Thyroid gland (tissue), 4 donors: ENCODE results near the gene TMEM154. TPM values are rescaled to one million over a fixed set of nuclear protein-coding genes. Genes with fewer than 3 reads are reported as not detected.

Experiments used
- DNase-seq, 2 donors: peaks; one replicate each; pipeline ENCODE4 v3.0.0-alpha.2; 2019
- H3K27ac ChIP-seq, 3 donors: fragments of 200-600 bp; sonication (generic); 1 replicate in 2 of 3; 2 replicates in 1 of 3; pipeline ENCODE4 v1.5.1; 2016 to 2019; ENCODE audit warnings: mild to moderate bottlenecking in 1 of 3, moderate library complexity in 1 of 3
- H3K27me3 ChIP-seq: fragments of 200-600 bp; sonication (generic); one replicate; pipeline ENCODE4 v1.5.1; 2019
- H3K36me3 ChIP-seq, 2 donors: fragments of 200-600 bp; sonication (generic); one replicate each; pipeline ENCODE4 v1.5.1; 2016 to 2019
- H3K4me1 ChIP-seq, 2 donors: fragments of 200-600 bp; sonication (generic); one replicate each; pipeline ENCODE4 v1.5.1; 2017 to 2019
- H3K4me3 ChIP-seq, 3 donors: fragments of 200-600 bp; sonication (generic); replicated peaks in 1 of 3; 1 replicate in 2 of 3; 2 replicates in 1 of 3; pipeline ENCODE4 v1.5.1; 2016; ENCODE audit warnings: mild to moderate bottlenecking in 1 of 3
- H3K9me3 ChIP-seq: fragments of 200-600 bp; sonication (generic); one replicate; pipeline ENCODE4 v1.5.1; 2017
- CTCF ChIP-seq, 6 experiments: fragments of 200-600 bp in 3 of 6; fragments of 450-650 bp in 3 of 6; sonication (generic) in 3 of 6; IDR thresholded peaks; one replicate each; pipeline ENCODE4 v1.5.1; 2016 to 2019; ENCODE audit warnings: antibody characterized with exemption in 6 of 6, mild to moderate bottlenecking in 2 of 6, inconsistent platforms in 1 of 6, moderate library complexity in 1 of 6
- POLR2A ChIP-seq, 2 donors: fragments of 450-650 bp; IDR thresholded peaks; one replicate each; pipeline ENCODE4 v1.6.1; 2017; ENCODE audit warnings: antibody characterized with exemption in 2 of 2, mild to moderate bottlenecking in 2 of 2, moderate library complexity in 1 of 2
- WGBS, 2 donors: methylation state at CpG; one replicate each; pipeline ENCODE4 v1.1.5; 2017; 5-methylcytosine and 5-hydroxymethylcytosine counted together
- intact Hi-C: fragments of 100-400 bp; cut with DNase I; formaldehyde crosslinking; loops from one replicate; pipeline ENCODE4 v1.15.1; 2023
- total RNA-seq, 4 donors: library from RNA; depleted of rRNA; stranded (reverse); fragments of >200 nt; gene quantifications; one replicate each; pipeline ENCODE4 v1.2.3, GENCODE V29; 2016

The TMEM154 gene
- total RNA-seq, 4 donors from 2014 or later: 0.22 to 1.6 (median 0.42) TPM

- Histone ChIP-seq H3K4me1 (no peaks in the 10 kb centered on the region), H3K27me3 (peaks cover 3% of the 10 kb centered on the region), H3K27ac (no peak overlapping the region), H3K4me3 (no peak overlapping the region), H3K36me3 (no peaks in the 10 kb centered on the region), H3K9me3 (no peaks in the 10 kb centered on the region)
- 76 to 78% methylated on average over 9 of the region's 9 CpGs for WGBS, 2 donors
- intact Hi-C loops: no loop called here
- no peak for TF ChIP-seq POLR2A (IDR thresholded peaks at IDR 0.05)
- no peak for TF ChIP-seq CTCF (IDR thresholded peaks at IDR 0.05)
- DNase-seq: peak in 1 of 2 donors; percentile 2
These were observed 2.5 kb upstream of the TMEM154 start for GRCh38 chr4:152682143-152682941.

DNA sequence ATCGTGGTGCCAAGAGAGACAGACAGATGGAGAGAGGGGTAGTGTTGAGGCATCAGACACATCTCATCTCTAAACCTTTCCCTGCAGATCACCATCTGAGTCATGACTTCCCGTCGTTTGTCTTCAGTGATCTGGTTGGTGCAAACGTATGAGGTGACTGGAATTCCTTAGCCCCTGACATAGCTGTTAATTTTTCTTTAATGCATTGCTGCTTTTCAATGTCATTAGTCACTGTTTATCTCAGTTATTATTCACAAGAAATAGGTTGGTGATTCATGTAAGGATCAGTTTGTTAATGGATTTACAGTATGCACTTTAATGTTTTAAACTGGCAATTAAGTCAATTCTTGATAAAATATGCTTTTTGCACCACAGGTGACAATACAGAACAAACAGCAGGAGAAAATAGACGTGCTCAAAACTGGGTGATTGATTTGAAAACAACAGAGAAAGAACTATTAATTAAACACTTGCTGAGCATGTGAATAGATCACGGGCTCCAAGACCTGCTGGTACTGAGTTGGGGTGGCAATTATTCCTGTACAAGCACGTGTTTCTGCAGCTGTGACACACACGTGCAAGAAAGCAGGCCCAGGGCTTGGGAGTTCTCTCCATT, 1.3 kb upstream of the TMEM154 start:
- DNase-seq: no peak
- no peak overlapping the region for H3K4me3 ChIP-seq
- no peak overlapping the region for H3K27ac ChIP-seq
- H3K9me3 ChIP-seq: no peaks in the 10 kb centered on the region
- intact Hi-C loops: no loop called here
- TF ChIP-seq POLR2A (IDR thresholded peaks at IDR 0.05) (no peak), CTCF (IDR thresholded peaks at IDR 0.05) (no peak)
- 83 to 89% methylated on average over 8 of the region's 8 CpGs for WGBS, 2 donors
- no peaks in the 10 kb centered on the region for H3K36me3 ChIP-seq
- H3K4me1 ChIP-seq: no peaks in the 10 kb centered on the region
- H3K27me3 ChIP-seq: peaks cover 3% of the 10 kb centered on the region

- no peak for DNase-seq
- no peaks in the 10 kb centered on the region for H3K36me3 ChIP-seq
- no peak overlapping the region for H3K4me3 ChIP-seq
- intact Hi-C loops: no loop called here
- H3K27me3 ChIP-seq: peaks cover 3% of the 10 kb centered on the region
- 75 to 87% methylated on average over 1 of the region's 1 CpG for WGBS, 2 donors
- TF ChIP-seq POLR2A (IDR thresholded peaks at IDR 0.05) (no peak), CTCF (IDR thresholded peaks at IDR 0.05) (no peak)
- H3K27ac ChIP-seq: no peak overlapping the region
- no peaks in the 10 kb centered on the region for H3K9me3 ChIP-seq
- H3K4me1 ChIP-seq: no peaks in the 10 kb centered on the region
These were observed 956 bp downstream of the TMEM154 start for GRCh38 chr4:152678841-152679240.

GRCh38 chr4:152677117-152677516, 2.7 kb downstream of the TMEM154 start:
- H3K27me3 ChIP-seq: peaks cover 3% of the 10 kb centered on the region
- 90 to 92% methylated on average over 2 of the region's 2 CpGs for WGBS, 2 donors
- TF ChIP-seq CTCF (IDR thresholded peaks at IDR 0.05) (no peak), POLR2A (IDR thresholded peaks at IDR 0.05) (no peak)
- no peak for DNase-seq
- intact Hi-C loops: no loop called here
- H3K4me3 ChIP-seq: no peak overlapping the region
- no peaks in the 10 kb centered on the region for H3K9me3 ChIP-seq
- no peaks in the 10 kb centered on the region for H3K4me1 ChIP-seq
- no peak overlapping the region for H3K27ac ChIP-seq
- no peaks in the 10 kb centered on the region for H3K36me3 ChIP-seq
